Ovary (tissue), 3 donors: ENCODE data around the gene ZNF593.

ENCODE experiments used
- POLR2A ChIP-seq: fragments of 450-650 bp; IDR thresholded peaks from one replicate; pipeline ENCODE4 v1.6.1; 2017; ENCODE audit warnings: antibody characterized with exemption, mild to moderate bottlenecking, moderate library complexity
- TF ChIP-seq, protein P1 (sequence below), 3 donors: fragments of 450-650 bp in 2 of 3; fragments of 200-600 bp in 1 of 3; IDR thresholded peaks; one replicate each; pipeline versions ENCODE4 v1.5.1 to v1.8.0; 2016 to 2022; ENCODE audit warnings: antibody characterized with exemption in 3 of 3, mild to moderate bottlenecking in 1 of 3
- donor health status: DM: no; HTN: no; CAD: no.

DNA sequence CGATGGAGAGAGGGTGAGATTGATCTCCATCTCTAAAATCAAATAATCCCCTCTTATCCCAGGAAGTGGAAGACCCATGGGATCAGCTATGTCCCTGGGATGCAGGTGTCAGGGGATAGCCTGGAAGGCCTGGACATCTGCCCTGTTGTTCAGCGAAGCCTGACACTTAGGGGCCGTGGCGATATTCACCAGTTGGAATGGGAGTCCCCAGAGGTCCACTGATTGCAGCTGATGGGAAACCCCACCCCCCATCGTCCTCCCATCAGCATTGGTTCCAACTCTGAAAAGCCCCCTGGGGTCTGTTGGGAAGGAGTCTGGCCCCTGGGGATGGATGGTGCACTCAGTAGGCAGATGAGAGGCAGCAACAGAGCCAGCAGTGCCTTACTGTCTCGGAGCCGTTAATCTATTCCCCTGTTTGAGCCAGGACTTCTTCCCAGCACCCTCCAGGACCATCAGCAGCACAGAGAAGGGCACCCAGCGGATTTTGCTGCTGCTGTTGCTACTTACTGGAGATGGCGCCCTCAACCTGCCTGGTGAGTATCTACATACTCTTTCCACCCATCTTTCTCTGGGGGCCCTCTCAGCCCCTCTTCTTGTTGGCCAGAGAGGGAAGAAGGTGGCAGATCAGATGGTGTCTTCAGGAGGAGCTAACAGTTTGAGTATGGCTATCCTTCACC is 34.1 kb downstream of the ZNF593 start:
- TF ChIP-seq, protein P1, sequence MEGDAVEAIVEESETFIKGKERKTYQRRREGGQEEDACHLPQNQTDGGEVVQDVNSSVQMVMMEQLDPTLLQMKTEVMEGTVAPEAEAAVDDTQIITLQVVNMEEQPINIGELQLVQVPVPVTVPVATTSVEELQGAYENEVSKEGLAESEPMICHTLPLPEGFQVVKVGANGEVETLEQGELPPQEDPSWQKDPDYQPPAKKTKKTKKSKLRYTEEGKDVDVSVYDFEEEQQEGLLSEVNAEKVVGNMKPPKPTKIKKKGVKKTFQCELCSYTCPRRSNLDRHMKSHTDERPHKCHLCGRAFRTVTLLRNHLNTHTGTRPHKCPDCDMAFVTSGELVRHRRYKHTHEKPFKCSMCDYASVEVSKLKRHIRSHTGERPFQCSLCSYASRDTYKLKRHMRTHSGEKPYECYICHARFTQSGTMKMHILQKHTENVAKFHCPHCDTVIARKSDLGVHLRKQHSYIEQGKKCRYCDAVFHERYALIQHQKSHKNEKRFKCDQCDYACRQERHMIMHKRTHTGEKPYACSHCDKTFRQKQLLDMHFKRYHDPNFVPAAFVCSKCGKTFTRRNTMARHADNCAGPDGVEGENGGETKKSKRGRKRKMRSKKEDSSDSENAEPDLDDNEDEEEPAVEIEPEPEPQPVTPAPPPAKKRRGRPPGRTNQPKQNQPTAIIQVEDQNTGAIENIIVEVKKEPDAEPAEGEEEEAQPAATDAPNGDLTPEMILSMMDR (IDR thresholded peaks at IDR 0.05) = no peak
- no peak for TF ChIP-seq POLR2A
